MCF 10A (cell line): ENCODE data around the gene BUD31. TPM values are rescaled to one million over a fixed set of nuclear protein-coding genes. Genes with fewer than 3 reads are reported as not detected.

Source experiments
- BruUV-seq: library from RNA; stranded (reverse); fragments of 400-500 nt; replicated peaks from 2 replicates; lab custom pipeline; 2021; lab: Mats Ljungman, UMichigan
- CTCF ChIA-PET: fragments of 300-600 bp; sonication (Branson Sonifier 250); formaldehyde crosslinking; extraction: SDS; loops from one replicate; lab custom pipeline; 2021; ENCODE audit warnings: antibody characterized with exemption, inconsistent platforms; lab: Yijun Ruan, JAX
- POLR2A ChIA-PET: fragments of 300-600, 350-650 bp; sonication (Branson Sonifier 250); formaldehyde crosslinking; extraction: SDS; loops from one replicate; lab custom pipeline; 2020; ENCODE audit warnings: antibody characterized with exemption, inconsistent platforms; lab: Yijun Ruan, JAX
- DNase-seq: peaks from one replicate; pipeline ENCODE4 v3.0.0-alpha.2; 2018; ENCODE audit not compliant: unreplicated experiment
- H3K27ac Mint-ChIP-seq: one replicate; pipeline ENCODE4 v1.8.0; 2022; ENCODE audit warnings: mild to moderate bottlenecking, low read depth, mixed read lengths; ENCODE audit not compliant: unreplicated experiment
- H3K27me3 Mint-ChIP-seq: one replicate; pipeline ENCODE4 v1.8.0; 2022; ENCODE audit warnings: mixed read lengths; ENCODE audit not compliant: insufficient read depth, unreplicated experiment
- H3K36me3 Mint-ChIP-seq: one replicate; pipeline ENCODE4 v1.8.0; 2022; ENCODE audit warnings: mild to moderate bottlenecking, moderate library complexity, mixed read lengths; ENCODE audit not compliant: insufficient read depth, unreplicated experiment
- H3K4me1 Mint-ChIP-seq: one replicate; pipeline ENCODE4 v1.8.0; 2022; ENCODE audit warnings: mixed read lengths; ENCODE audit not compliant: insufficient read depth, unreplicated experiment
- H3K4me3 Mint-ChIP-seq: one replicate; pipeline ENCODE4 v1.8.0; 2022; ENCODE audit warnings: mild to moderate bottlenecking, moderate library complexity, mixed read lengths; ENCODE audit not compliant: unreplicated experiment
- H3K9me3 Mint-ChIP-seq: one replicate; pipeline ENCODE4 v1.8.0; 2022; ENCODE audit warnings: mixed read lengths; ENCODE audit not compliant: unreplicated experiment
- intact Hi-C: fragments of 100-400 bp; cut with micrococcal nuclease; formaldehyde crosslinking; loops from 2 replicates; pipeline ENCODE4 v1.14.1; 2022
- total RNA-seq: library from RNA; stranded (reverse); gene quantifications from 2 replicates; pipeline ENCODE4 v1.2.3, GENCODE V29; 2022
- TF ChIP-seq, protein P1 (sequence below): fragments of 200-600 bp; IDR thresholded peaks from one replicate; pipeline ENCODE4 v1.8.0; 2022; ENCODE audit warnings: antibody characterized with exemption, mild to moderate bottlenecking; ENCODE audit not compliant: unreplicated experiment

BUD31 gene
- total RNA-seq, 1 experiment from 2014 or later, result 224 TPM

DNA sequence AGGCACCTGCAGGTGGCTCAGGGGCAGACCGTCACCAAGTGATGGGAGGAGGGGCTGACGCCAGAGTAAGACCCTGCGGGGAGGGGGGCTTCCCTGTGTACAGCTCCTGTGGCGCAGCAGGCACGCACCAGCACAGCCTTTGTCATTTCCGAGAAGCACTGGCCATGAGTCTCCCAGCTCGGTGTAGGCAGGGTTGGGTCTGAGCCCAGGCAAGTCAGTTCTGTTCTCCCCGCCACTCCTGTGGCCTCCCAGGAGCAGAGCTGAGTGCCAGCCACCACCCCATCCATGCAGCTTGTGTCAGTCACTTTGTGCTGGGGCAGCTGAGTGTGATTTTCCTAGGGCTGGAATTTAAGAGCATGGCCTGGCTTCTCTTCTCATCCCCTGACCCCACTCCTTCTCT lies 43.2 kb downstream of the BUD31 start:
- BruUV-seq, result no TSS peak
- Mint-ChIP-seq H3K9me3 (no peaks in the 10 kb centered on the region), H3K27me3 (no peaks in the 10 kb centered on the region), H3K27ac (no peak overlapping the region), H3K4me3 (no peak overlapping the region), H3K36me3 (peaks cover 68% of the 10 kb centered on the region), H3K4me1 (peaks cover 5% of the 10 kb centered on the region)
- TF ChIP-seq, protein P1, sequence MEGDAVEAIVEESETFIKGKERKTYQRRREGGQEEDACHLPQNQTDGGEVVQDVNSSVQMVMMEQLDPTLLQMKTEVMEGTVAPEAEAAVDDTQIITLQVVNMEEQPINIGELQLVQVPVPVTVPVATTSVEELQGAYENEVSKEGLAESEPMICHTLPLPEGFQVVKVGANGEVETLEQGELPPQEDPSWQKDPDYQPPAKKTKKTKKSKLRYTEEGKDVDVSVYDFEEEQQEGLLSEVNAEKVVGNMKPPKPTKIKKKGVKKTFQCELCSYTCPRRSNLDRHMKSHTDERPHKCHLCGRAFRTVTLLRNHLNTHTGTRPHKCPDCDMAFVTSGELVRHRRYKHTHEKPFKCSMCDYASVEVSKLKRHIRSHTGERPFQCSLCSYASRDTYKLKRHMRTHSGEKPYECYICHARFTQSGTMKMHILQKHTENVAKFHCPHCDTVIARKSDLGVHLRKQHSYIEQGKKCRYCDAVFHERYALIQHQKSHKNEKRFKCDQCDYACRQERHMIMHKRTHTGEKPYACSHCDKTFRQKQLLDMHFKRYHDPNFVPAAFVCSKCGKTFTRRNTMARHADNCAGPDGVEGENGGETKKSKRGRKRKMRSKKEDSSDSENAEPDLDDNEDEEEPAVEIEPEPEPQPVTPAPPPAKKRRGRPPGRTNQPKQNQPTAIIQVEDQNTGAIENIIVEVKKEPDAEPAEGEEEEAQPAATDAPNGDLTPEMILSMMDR, result no peak
- intact Hi-C loops, result no loop called here
- ChIA-PET POLR2A (no interaction called here), CTCF (no interaction called here)
- DNase-seq, result no peak

DNA sequence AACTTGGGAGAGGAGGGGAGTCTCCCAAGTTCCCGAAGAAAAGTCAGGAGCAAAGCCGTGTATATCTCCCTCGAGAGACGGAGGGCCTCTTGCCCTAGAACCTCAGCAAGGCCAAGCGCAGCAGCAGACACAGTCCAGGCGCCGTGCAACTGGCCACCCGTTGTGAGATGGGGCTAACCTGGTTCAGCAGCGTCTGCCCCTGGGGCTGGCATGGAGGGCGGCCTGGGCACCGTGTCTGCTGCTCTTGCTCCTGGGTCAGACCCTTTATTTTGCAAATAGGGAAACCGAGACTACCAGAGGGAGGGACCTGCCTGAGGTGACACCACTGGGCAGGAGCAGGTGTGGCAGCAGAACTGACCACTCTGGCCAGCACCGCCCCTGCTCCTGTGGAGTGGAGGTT lies 43.8 kb downstream of the BUD31 start:
- Mint-ChIP-seq H3K4me3 (no peak overlapping the region), H3K27ac (no peak overlapping the region), H3K9me3 (no peaks in the 10 kb centered on the region), H3K36me3 (peaks cover 68% of the 10 kb centered on the region), H3K27me3 (no peaks in the 10 kb centered on the region), H3K4me1 (peaks cover 5% of the 10 kb centered on the region)
- TF ChIP-seq, protein P1, result no peak
- no peak for DNase-seq
- intact Hi-C loops, result no loop called here
- BruUV-seq, result no TSS peak
- ChIA-PET CTCF (no interaction called here), POLR2A (no interaction called here)

DNA sequence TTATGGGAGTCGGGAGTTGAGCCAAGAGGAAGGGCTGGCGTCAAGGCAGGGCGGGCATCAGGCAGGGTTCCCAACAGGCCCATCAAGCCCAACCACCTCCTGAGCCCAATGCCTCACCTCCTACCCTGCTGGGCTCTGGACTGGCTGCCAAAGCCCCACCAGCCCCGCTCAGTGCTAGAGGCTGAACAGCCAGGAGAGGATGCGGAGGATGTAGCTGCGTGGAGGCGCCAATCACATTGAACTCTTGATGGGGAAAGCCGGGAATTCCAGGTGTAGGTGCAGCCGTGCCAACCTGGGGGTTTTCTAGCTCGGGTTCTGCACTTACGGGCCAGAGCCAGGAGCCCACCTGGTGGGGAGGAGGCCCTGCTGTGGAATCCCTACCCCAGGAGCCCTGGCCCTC lies 44.3 kb downstream of the BUD31 start:
- H3K27ac Mint-ChIP-seq, result no peak overlapping the region
- intact Hi-C loops, result no loop called here
- peaks cover 5% of the 10 kb centered on the region for H3K4me1 Mint-ChIP-seq
- H3K27me3 Mint-ChIP-seq, result no peaks in the 10 kb centered on the region
- H3K9me3 Mint-ChIP-seq, result no peaks in the 10 kb centered on the region
- H3K36me3 Mint-ChIP-seq, result peaks cover 68% of the 10 kb centered on the region
- no peak overlapping the region for H3K4me3 Mint-ChIP-seq
- ChIA-PET CTCF (no interaction called here), POLR2A (no interaction called here)
- no peak for DNase-seq
- TF ChIP-seq, protein P1, result no peak
- no TSS peak for BruUV-seq

DNA sequence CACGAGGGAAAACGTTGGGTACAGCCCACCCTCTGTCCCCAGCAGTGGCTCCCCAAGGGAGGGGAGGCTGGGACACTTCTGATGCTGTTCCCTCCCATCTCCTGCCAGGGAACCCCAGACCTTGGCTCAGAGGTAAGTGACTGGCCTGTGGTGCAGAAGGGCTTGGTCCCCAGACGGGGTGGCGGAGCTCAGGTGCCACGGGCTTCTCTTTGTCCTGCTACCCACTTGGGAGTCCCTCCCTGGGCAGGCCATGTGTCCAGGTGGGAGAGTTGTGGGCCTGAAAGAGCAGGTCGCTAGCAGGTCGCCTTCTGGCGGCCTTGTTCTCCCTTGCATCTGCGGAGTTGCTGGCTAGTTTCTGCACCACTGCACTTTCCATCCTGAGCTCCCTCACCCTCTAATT lies 47.1 kb downstream of the BUD31 start:
- Mint-ChIP-seq H3K4me1 (peaks cover 12% of the 10 kb centered on the region), H3K36me3 (peaks cover 66% of the 10 kb centered on the region), H3K4me3 (no peak overlapping the region), H3K9me3 (no peaks in the 10 kb centered on the region), H3K27me3 (no peaks in the 10 kb centered on the region), H3K27ac (no peak overlapping the region)
- no TSS peak for BruUV-seq
- intact Hi-C loops, result no loop called here
- TF ChIP-seq, protein P1, result no peak
- ChIA-PET POLR2A (interaction anchor here (1.5 to 3.0 kb wide), 3 partner anchors 10 to 47 kb away, joined by 5 to 18 read pairs (median 5); partner anchors contain the start of genes ATP5MF, BUD31, CPSF4 and PDAP1), CTCF (interaction anchor here (0.7 to 0.9 kb wide), 2 partner anchors 459 to 1883 kb away, joined by 3 read pairs; no protein-coding TSS in a partner anchor)
- DNase-seq, result no peak
